IMR-90 (cell line): Measurements from ENCODE around the gene STK33. TPM values are rescaled to one million over a fixed set of nuclear protein-coding genes. Genes with fewer than 3 reads are reported as not detected.

Source experiments
- ATAC-seq: fragments of 200-7000 bp; cut with Tn5 transposase; 2 replicates; pipeline ENCODE4 v1.9.1; 2020; ENCODE audit warnings: low read depth, mild to moderate bottlenecking, moderate library complexity
- BruUV-seq: library from RNA; stranded (reverse); fragments of 400-500 nt; replicated peaks from 2 replicates; lab custom pipeline; 2021; lab: Mats Ljungman, UMichigan
- CTCF ChIA-PET: fragments of 300-600 bp; formaldehyde crosslinking; extraction: SDS; loops from one replicate; lab custom pipeline; 2021; ENCODE audit warnings: antibody characterized with exemption; lab: Yijun Ruan, JAX
- POLR2A ChIA-PET: fragments of 300-600 bp; sonication (Branson Sonifier 250); formaldehyde crosslinking; loops from one replicate; lab custom pipeline; 2022; ENCODE audit warnings: antibody characterized with exemption; ENCODE audit not compliant: unreplicated experiment; lab: Charles Lee
- DNase-seq: peaks from one replicate; pipeline ENCODE4 v3.0.0; 2013
- H2AFZ ChIP-seq: replicated peaks from 2 replicates; pipeline ENCODE3; 2013; ENCODE audit warnings: low read length, mild to moderate bottlenecking; ENCODE audit not compliant: poor library complexity
- H2AK5ac ChIP-seq: 2 replicates; pipeline ENCODE4 v1.6.1; 2013; ENCODE audit warnings: low read depth, low read length, inconsistent platforms
- H2AK9ac ChIP-seq: replicated peaks from 2 replicates; pipeline ENCODE3; 2013; ENCODE audit warnings: mild to moderate bottlenecking, low read depth, low read length, moderate library complexity; ENCODE audit not compliant: poor library complexity
- H2BK120ac ChIP-seq: 2 replicates; pipeline ENCODE4 v1.6.1; 2013; ENCODE audit warnings: low read depth, low read length, inconsistent platforms
- H2BK15ac ChIP-seq: 3 replicates; pipeline ENCODE4 v1.6.1; 2013; ENCODE audit warnings: low read depth, low read length, inconsistent platforms
- H2BK20ac ChIP-seq: 2 replicates; pipeline ENCODE4 v1.6.1; 2013; ENCODE audit warnings: low read depth, mild to moderate bottlenecking, inconsistent platforms, low read length, moderate library complexity
- H2BK5ac ChIP-seq: 2 replicates; pipeline ENCODE4 v1.6.1; 2013; ENCODE audit warnings: mild to moderate bottlenecking, low read depth, low read length, inconsistent platforms; ENCODE audit not compliant: poor library complexity, severe bottlenecking
- H3K14ac ChIP-seq: replicated peaks from 2 replicates; pipeline ENCODE4 v1.6.1; 2013; ENCODE audit warnings: low read depth, low read length, inconsistent platforms
- H3K18ac ChIP-seq: 2 replicates; pipeline ENCODE4 v1.6.1; 2013; ENCODE audit warnings: low read depth, low read length, control low read depth
- H3K23ac ChIP-seq: 2 replicates; pipeline ENCODE4 v1.6.1; 2013; ENCODE audit warnings: low read depth, low read length, inconsistent platforms
- H3K27ac ChIP-seq: 2 replicates; pipeline ENCODE4 v1.5.1; 2013; ENCODE audit warnings: mild to moderate bottlenecking, control low read depth, low read length; ENCODE audit not compliant: insufficient read depth
- H3K27me3 ChIP-seq: 2 replicates; pipeline ENCODE4 v1.6.1; 2013; ENCODE audit warnings: low read length; ENCODE audit not compliant: control insufficient read depth, insufficient read depth
- H3K36me3 ChIP-seq: 2 replicates; pipeline ENCODE4 v1.6.1; 2013; ENCODE audit warnings: low read length, mixed read lengths; ENCODE audit not compliant: control insufficient read depth, insufficient read depth
- H3K4ac ChIP-seq: 2 replicates; pipeline ENCODE4 v1.6.1; 2013; ENCODE audit warnings: low read depth, low read length, inconsistent platforms
- H3K4me1 ChIP-seq: 2 replicates; pipeline ENCODE4 v1.6.1; 2013; ENCODE audit warnings: low read length, mixed read lengths; ENCODE audit not compliant: control insufficient read depth, insufficient read depth
- H3K4me2 ChIP-seq: 2 replicates; pipeline ENCODE4 v1.6.1; 2013; ENCODE audit warnings: low read depth, mild to moderate bottlenecking, control low read depth, low read length, moderate library complexity
- H3K4me3 ChIP-seq: 2 replicates; pipeline ENCODE4 v1.5.1; 2013; ENCODE audit warnings: low read depth, mild to moderate bottlenecking, control low read depth, low read length, moderate library complexity; ENCODE audit not compliant: insufficient read depth
- H3K56ac ChIP-seq: 2 replicates; pipeline ENCODE4 v1.6.1; 2013; ENCODE audit warnings: low read length, inconsistent platforms; ENCODE audit not compliant: insufficient read depth; ENCODE audit errors: extremely low read depth
- H3K79me1 ChIP-seq, 2 experiments: 2 replicates each; pipeline ENCODE4 v1.6.1; 2013; ENCODE audit warnings: low read length in 2 of 2, inconsistent platforms in 1 of 2, low read depth in 1 of 2
- H3K9ac ChIP-seq: 2 replicates; pipeline ENCODE4 v1.6.1; 2013; ENCODE audit warnings: low read depth, low read length, control low read depth
- H3K9me1 ChIP-seq: 2 replicates; pipeline ENCODE4 v1.6.1; 2013; ENCODE audit warnings: low read length, inconsistent platforms; ENCODE audit not compliant: insufficient read depth
- H3K9me3 ChIP-seq: 2 replicates; pipeline ENCODE4 v1.6.1; 2013; ENCODE audit warnings: low read length; ENCODE audit not compliant: control insufficient read depth, insufficient read depth
- H4K20me1 ChIP-seq: 2 replicates; pipeline ENCODE4 v1.6.1; 2013; ENCODE audit warnings: low read length, inconsistent platforms; ENCODE audit not compliant: insufficient read depth
- H4K5ac ChIP-seq: 2 replicates; pipeline ENCODE4 v1.6.1; 2013; ENCODE audit warnings: mild to moderate bottlenecking, low read depth, low read length, control low read depth
- H4K8ac ChIP-seq, 2 experiments: 2 replicates each; pipeline ENCODE4 v1.6.1; 2013; ENCODE audit warnings: low read depth in 2 of 2, low read length in 2 of 2, control low read depth in 1 of 2, inconsistent platforms in 1 of 2
- H4K91ac ChIP-seq: 2 replicates; pipeline ENCODE4 v1.6.1; 2013; ENCODE audit warnings: low read depth, low read length, inconsistent platforms; ENCODE audit not compliant: insufficient read depth
- BHLHE40 ChIP-seq: fragments of 150-350 bp; IDR thresholded peaks from 2 replicates; pipeline ENCODE4 v1.6.1; 2016; ENCODE audit warnings: mild to moderate bottlenecking, low read depth, low read length
- CEBPB ChIP-seq: IDR thresholded peaks from 2 replicates; pipeline ENCODE4 v1.6.1; 2012; ENCODE audit warnings: low read depth, low read length, improper control_type of control experiment
- CTCF ChIP-seq: conservative IDR thresholded peaks from 2 replicates; pipeline ENCODE4 v1.5.1; 2012; ENCODE audit warnings: mild to moderate bottlenecking, low read depth, low read length, improper control_type of control experiment
- FOS ChIP-seq: fragments of 150-350 bp; IDR thresholded peaks from 2 replicates; pipeline ENCODE4 v1.6.1; 2016; ENCODE audit warnings: low read depth, low read length
- MAFK ChIP-seq: IDR thresholded peaks from 2 replicates; pipeline ENCODE4 v1.6.1; 2012; ENCODE audit warnings: low read depth, low read length, improper control_type of control experiment
- MAZ ChIP-seq: IDR thresholded peaks from 2 replicates; pipeline ENCODE4 v1.6.1; 2012; ENCODE audit warnings: low read depth, mild to moderate bottlenecking, low read length, improper control_type of control experiment, moderate library complexity, borderline replicate concordance
- MXI1 ChIP-seq: IDR thresholded peaks from 2 replicates; pipeline ENCODE4 v1.6.1; 2012; ENCODE audit warnings: low read depth, mild to moderate bottlenecking, low read length, moderate library complexity, borderline replicate concordance
- POLR2A ChIP-seq: IDR thresholded peaks from 2 replicates; pipeline ENCODE4 v1.6.1; 2012; ENCODE audit warnings: mild to moderate bottlenecking, low read depth, low read length
- RAD21 ChIP-seq: IDR thresholded peaks from 2 replicates; pipeline ENCODE4 v1.6.1; 2012; ENCODE audit warnings: low read length, improper control_type of control experiment
- RCOR1 ChIP-seq: IDR thresholded peaks from 2 replicates; pipeline ENCODE4 v1.6.1; 2012; ENCODE audit warnings: mild to moderate bottlenecking, low read length, improper control_type of control experiment; ENCODE audit not compliant: insufficient replicate concordance
- RFX5 ChIP-seq: IDR thresholded peaks from 2 replicates; pipeline ENCODE4 v1.8.0; 2012; ENCODE audit warnings: low read depth, mild to moderate bottlenecking, low read length, moderate library complexity
- SMC3 ChIP-seq: fragments of 150-350 bp; IDR thresholded peaks from 2 replicates; pipeline ENCODE4 v1.6.1; 2016; ENCODE audit warnings: low read depth, mild to moderate bottlenecking, antibody characterized with exemption, low read length, moderate library complexity
- USF2 ChIP-seq: fragments of 150-350 bp; IDR thresholded peaks from 2 replicates; pipeline ENCODE4 v1.6.1; 2017; ENCODE audit warnings: mild to moderate bottlenecking, antibody characterized with exemption, low read length, low read depth
- WGBS, 2 experiments: methylation state at CpG; one replicate each; pipeline versions ENCODE4 v1.1.5 to v1.1.7; 2013; ENCODE audit warnings: missing lambda C conversion rate in 2 of 2; ENCODE audit not compliant: insufficient read length in 1 of 2; ENCODE audit errors: extremely low coverage in 2 of 2; 5-methylcytosine and 5-hydroxymethylcytosine counted together
- dilution Hi-C: fragments of 300-500 bp; cut with HindIII; formaldehyde crosslinking; loops from one replicate; pipeline ENCODE4 v1.14.3; 2018; ENCODE audit warnings: low sequenced_read_pairs; ENCODE audit not compliant: unreplicated experiment
- in situ Hi-C: fragments of 300-500 bp; cut with MboI; formaldehyde crosslinking; loops from 3 replicates; pipeline ENCODE4 v1.14.3; 2019; ENCODE audit warnings: low sequenced_read_pairs, inconsistent platforms, mixed read lengths
- intact Hi-C: fragments of 100-400 bp; cut with micrococcal nuclease; formaldehyde crosslinking; loops from 2 replicates; pipeline ENCODE4 v1.10.0; 2022
- polyA plus RNA-seq, 3 experiments: library from polyadenylated mRNA; depleted of rRNA; stranded (reverse); fragments of >200 nt; gene quantifications; 2 replicates each; pipeline ENCODE4 v1.2.3, GENCODE V29; 2012; ENCODE audit warnings: low replicate concordance in 1 of 3
- total RNA-seq: library from RNA; depleted of rRNA; stranded (reverse); fragments of >200 nt; gene quantifications from 2 replicates; pipeline ENCODE4 v1.2.3, GENCODE V29; 2012

STK33 gene
- total and polyA plus RNA-seq, 2 of the 4 experiments (the other 2 are of a cell fraction) = 2.3 to 2.6 TPM

GRCh38 chr11:8359521-8359920, 234.5 kb downstream of the STK33 start:
- H3K36me3 ChIP-seq = no peaks in the 10 kb centered on the region
- H4K20me1 ChIP-seq = no peaks in the 10 kb centered on the region
- no peak overlapping the region for H4K5ac ChIP-seq
- no peak overlapping the region for H2BK15ac ChIP-seq
- H3K4me1 ChIP-seq = no peaks in the 10 kb centered on the region
- no peaks in the 10 kb centered on the region for H3K9me3 ChIP-seq
- in situ Hi-C loops = no loop called here
- no peaks in the 10 kb centered on the region for H3K9me1 ChIP-seq
- H3K79me1 ChIP-seq = no peaks in the 10 kb centered on the region
- H2AK9ac ChIP-seq = no peak overlapping the region
- no peak overlapping the region for H3K23ac ChIP-seq
- POLR2A ChIA-PET = no interaction called here
- no peak overlapping the region for H3K4ac ChIP-seq
- H2AK5ac ChIP-seq = no peak overlapping the region
- ATAC-seq = no peak
- no peak overlapping the region for H3K14ac ChIP-seq
- no peak overlapping the region for H3K27ac ChIP-seq
- H2BK20ac ChIP-seq = no peak overlapping the region
- H3K56ac ChIP-seq = no peak overlapping the region
- CTCF ChIA-PET = no interaction called here
- dilution Hi-C loops = no loop called here
- H4K91ac ChIP-seq = no peak overlapping the region
- intact Hi-C loops = no loop called here
- no peak overlapping the region for H2BK120ac ChIP-seq
- no peak overlapping the region for H3K18ac ChIP-seq
- H3K4me3 ChIP-seq = no peak overlapping the region
- no peak overlapping the region for H4K8ac ChIP-seq
- peaks cover 45% of the 10 kb centered on the region for H3K27me3 ChIP-seq
- 20% methylated on average over 1 of the region's 6 CpGs; no CpG with 5 or more reads in 1 of the 2 experiments for WGBS, 2 experiments
- no peak overlapping the region for H3K4me2 ChIP-seq
- H3K9ac ChIP-seq = no peak overlapping the region
- H2AFZ ChIP-seq = no peak overlapping the region
- no peak overlapping the region for H2BK5ac ChIP-seq
- no peak for TF ChIP-seq MAZ
- no peak for TF ChIP-seq FOS
- no peak for TF ChIP-seq USF2
- TF ChIP-seq RCOR1 = no peak
- TF ChIP-seq RAD21 = no peak
- no peak for TF ChIP-seq BHLHE40
- no peak for TF ChIP-seq POLR2A
- TF ChIP-seq RFX5 = no peak
- no peak for TF ChIP-seq CTCF
- TF ChIP-seq SMC3 = no peak
- TF ChIP-seq CEBPB = no peak
- no peak for TF ChIP-seq MAFK
- TF ChIP-seq MXI1 = no peak
- no peak for DNase-seq
- BruUV-seq = no TSS peak
